ENCODE measurements around the gene SYMPK.
A peak's percentile ranks its signal among the peaks of the same experiment; 100 is the strongest.
"Not testable (repeated sequence)": the region's sequence is repeated elsewhere in the genome, so short reads cannot be mapped to it uniquely, and the experiment has no call there.

Gene SYMPK

GRCh38 chr19:45885556-45886426 is 22.8 kb upstream of the SYMPK start, which contains the start of gene IRF2BP1:
Gene IRF2BP1, minus strand, starts transcription at chr19:45886141. Its CDS starts 367 bp downstream, at chr19:45885774.
- DNase-seq (ENCODE audit: low spot score) = peak; percentile 94

DNA sequence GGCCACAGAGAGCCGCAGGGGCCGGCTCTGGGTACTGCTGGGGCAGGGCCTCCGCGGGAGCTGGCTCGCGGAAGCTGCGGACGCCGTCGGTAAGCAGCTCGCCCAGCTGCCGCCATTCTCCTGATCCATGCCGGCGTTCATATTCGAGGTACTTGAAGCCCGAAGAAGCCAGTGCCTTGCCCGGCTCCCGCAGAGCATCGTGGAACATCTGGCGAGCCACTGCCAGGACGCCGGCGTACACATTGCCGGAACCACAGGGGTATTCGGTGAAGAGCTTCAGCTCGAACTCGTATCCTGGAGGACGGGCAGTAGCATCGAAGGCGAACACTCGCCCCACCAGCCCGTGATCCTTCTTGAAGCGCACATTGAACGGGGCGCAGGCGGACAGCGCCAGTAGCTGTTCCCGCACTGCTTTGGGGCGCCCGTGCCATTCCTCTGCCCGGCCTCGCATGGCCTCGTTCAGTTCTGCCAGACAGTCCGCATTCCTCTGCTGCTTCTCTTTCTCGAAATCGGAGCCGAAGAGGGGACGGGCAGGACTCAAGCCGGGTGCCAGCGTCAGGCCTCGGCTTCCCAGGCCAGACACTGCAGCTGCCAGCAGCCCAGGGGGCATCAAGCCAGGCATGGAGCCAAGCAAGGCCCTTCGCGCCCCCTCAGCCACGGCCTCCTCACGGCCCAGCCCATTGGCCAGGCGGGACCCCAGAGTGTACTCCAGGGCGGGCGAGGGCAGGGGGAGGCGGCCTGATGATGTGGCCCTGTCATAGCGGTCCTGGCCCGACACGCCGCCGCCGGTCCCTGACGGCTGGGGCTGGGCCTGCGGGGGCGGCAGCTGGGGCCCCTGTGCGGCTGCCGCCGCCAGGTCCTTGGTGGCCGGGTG is 22.0 kb upstream of the SYMPK start:
- DNase-seq (ENCODE audit: low spot score) = no peak

GRCh38 chr19:45883881-45884681 is 21.1 kb upstream of the SYMPK start:
- DNase-seq (ENCODE audit: low spot score) = no peak

- no peak for DNase-seq (ENCODE audit: low spot score)
Measured at GRCh38 chr19:45883586-45883880, 20.6 kb upstream of the SYMPK start.

DNA sequence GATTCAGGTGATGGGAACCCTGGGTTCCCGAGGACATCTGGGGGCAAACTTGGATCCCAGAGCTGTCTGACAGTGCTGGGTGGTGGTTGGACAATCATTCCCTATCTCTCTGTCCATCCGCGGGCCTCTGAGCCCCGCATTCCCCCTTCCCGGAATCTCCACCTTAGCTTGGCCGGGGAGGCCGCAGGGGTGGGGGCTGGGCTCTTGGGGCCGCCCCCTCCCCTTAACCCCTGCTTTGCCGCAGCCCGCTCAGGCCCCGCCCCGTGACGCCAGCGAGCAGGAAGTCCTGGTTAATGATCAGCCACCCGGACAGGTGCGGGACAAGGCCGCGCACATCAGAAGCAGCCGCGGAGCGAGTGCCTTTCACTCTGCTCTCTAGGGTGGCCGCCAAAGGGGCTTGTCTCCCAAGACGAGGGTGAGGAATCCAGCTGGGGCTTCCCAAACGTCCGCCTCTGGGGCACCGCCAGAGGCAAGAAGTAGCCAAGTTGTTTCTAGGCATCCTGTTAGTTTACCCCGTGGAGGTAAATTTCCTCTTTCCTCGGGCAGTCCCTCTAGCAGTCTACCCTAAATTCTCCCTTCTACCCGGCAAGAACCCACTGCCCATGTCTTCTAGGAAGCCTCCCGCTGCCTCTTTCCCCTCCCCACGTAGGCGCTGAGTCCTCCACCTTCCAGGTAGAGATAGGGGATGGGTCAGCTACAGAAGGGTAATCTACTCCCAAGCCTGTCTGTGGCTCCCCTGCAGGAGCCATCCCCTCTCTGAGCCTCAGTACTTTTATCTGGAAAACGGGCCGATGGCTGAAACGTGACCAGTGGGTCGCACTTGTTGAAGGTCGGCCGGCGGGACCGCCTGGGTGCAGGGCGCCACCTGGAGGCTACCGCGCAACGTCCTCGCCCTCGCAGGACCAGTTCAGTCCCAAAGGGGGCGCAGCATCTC is 20.0 kb upstream of the SYMPK start:
- DNase-seq (ENCODE audit: low spot score) = peak; percentile 89

- DNase-seq (ENCODE audit: low spot score) = no peak
Measured at GRCh38 chr19:45881909-45882528, 19.1 kb upstream of the SYMPK start.

DNA sequence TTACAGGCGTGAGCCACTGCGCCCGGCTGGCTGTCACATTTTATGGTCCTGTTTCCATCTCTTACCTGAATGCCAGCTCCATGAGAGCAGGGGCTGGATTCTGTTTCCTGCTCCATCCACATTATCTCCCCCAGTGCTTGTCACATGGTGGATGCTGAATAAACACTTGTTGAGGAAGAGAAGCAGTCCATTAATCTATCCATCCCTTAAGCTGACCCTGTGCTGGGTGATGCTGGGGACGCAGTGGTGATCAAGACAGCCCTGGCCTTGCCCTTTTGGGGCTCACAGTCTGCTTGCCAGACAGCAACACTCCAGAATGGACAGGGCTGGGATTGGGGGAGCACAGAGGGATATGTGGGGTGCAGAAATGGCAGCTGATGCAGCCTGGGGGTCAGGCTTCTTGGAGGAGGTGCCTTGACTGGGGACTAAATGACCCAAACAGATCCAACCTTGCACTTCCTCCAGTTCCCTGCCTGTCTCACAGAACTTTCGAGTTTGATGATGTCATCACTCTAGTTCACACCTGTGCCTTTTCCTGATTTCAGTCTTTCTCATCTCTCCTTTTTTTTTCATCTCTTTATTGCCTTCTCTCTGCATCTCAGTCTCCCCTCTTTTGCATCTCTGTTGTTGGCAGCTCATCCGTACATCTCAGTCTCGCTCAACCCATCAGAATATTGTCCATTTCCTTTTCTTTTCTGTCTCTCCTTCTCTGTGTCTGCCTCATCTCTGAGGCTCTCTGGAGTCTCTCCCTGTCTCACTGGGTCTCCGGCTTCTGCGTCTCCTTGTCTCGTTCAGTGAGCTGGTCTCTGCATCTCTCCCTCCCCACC is 18.3 kb upstream of the SYMPK start:
- DNase-seq (ENCODE audit: low spot score) = no peak

DNA sequence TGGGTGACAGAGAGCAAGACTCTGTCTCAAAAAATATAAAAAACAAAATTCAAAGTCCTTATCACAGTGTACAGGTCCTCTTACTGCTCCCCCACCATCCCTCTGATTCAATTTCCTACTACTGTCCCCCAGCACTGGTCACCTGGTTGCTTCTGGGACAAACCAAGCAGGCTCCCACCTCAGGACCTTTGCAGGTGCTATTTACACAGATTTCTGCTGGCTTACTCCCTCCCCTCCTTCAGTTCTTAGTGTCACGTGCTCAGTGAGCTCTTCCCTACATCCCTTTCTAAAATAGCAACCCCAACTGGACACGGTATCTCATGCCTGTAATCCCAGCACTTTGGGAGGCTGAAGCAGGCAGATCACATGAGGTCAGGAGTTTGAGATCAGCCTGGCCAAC is 17.0 kb upstream of the SYMPK start:
- DNase-seq (ENCODE audit: low spot score) = no peak

DNA sequence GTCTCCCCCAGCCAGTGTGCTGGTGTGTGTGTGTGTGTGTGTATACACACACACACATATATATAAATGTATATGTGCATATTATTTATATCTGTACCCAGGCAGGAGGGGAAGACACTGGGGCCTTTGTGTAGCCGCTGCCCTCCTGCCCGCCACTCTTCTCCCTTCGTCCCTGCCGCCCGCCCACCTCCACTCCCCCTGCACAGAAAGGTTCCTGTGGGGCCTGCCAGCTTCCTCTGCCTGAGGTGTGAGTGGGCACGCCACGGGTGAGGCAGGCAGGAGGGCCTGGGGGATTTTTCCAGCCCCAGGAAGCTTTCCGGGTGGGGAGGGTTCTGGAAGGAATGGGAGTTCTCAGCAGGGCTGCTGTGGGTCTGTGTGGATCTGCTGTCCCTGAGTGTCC is 16.1 kb upstream of the SYMPK start:
- no peak for DNase-seq (ENCODE audit: low spot score)

DNA sequence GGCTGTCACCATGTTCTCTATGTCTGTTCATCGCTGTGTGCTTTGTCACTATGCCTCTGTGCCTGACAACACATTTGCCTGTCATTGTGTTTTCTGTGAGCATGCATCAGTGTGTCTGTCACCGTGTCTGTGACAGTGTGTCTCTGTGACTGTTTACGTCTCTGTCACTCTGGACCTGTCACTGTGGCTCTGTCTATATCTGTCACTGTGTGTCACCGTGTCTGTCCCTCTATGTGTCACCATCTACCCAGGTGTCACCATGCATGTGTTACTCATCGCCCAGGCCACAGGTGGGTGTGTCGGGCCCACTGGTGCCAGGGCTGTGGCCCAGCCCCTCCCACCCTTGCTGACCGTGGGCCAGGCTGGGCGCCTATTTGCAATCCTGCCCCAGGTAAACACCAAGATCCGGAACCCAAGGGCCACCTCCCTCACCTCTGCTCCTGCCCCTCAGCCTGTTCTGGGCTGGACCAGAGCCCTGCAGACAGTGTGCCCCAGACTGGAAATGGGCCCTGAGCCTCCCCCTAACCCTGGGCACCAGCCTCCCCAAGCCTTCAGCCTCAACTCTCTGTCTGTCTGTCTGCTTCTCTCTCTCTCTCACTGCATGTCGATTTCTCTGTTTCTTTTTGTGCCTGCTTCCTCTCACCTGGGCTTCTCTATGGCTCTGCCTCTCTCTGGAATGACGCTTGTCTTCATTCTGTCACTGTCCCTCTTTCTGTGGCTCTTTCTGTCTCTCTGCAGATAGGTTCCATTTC is 15.3 kb upstream of the SYMPK start:
- no peak for DNase-seq (ENCODE audit: low spot score)

- DNase-seq (ENCODE audit: low spot score) = no peak
Measured at GRCh38 chr19:45876411-45877197, 13.7 kb upstream of the SYMPK start.

DNA sequence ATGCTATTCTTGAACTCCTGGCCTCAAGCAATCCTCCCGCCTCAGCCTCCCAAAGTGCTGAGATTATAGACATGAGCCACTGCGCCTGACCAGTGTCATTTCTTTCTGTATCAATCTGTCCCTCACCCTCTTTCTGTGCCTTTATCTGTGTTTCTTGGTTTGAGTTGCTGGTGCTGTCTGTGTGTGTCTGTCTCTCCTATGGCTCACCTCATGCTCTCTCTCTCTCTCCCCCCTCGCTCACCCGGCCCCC is 13.1 kb upstream of the SYMPK start:
- DNase-seq (ENCODE audit: low spot score) = no peak

DNA sequence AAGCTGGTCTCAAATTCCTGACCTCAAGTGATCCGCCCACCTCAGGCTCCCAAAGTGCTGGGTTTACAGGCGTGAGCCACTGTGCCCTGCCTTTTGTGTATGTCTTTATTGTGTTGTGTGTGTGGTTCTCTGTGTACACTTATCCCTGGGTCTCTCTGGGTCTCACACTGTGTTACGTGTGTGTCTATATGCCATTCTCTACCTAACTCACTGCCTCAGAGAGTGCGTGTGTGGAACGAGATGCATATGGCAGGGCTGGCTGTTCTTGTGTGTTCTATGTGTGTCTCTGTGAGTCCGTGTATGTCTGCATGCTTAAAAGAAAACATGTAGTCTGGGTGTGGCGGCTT is 11.6 kb upstream of the SYMPK start:
- no peak for DNase-seq (ENCODE audit: low spot score)

DNA sequence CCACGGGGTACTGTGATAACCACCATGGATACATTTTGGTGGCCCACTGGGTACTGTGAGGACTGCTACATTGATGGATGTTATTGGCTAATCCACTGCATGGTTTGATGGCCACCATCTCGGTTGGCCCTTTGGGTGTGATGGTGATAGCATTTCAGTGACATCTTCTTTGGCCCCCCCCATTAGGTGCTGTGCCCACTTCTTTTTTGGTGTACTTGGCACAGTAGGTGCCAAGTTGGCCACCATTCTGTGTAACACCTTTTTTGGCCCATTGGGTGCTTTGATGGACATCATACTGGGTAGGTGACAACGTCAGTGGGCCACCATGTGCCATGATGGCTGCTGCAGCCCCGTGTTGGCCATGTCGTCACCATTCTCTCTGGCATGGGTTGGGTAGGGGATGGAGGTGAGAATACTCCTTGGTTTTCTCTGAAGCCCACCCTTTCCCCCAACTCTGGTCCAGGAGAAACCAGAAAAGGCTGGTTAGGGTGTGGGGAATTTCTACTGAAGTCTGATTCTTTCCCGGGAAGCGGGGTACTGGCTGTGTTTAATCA is 10.3 kb upstream of the SYMPK start:
- DNase-seq (ENCODE audit: low spot score) = no peak

- no peak for DNase-seq (ENCODE audit: low spot score)
Measured at GRCh38 chr19:45872095-45872919, 9.4 kb upstream of the SYMPK start.

- no peak for DNase-seq (ENCODE audit: low spot score)
Measured at GRCh38 chr19:45870798-45871197, 7.9 kb upstream of the SYMPK start.

GRCh38 chr19:45867241-45867640 is 4.3 kb upstream of the SYMPK start:
- not testable (repeated sequence) for DNase-seq (ENCODE audit: low spot score)
